PC-9 (cell line): ENCODE data around the gene APPL2.

ENCODE experiments used
- EZH2 ChIP-seq: fragments of 200-600 bp; sonication (generic); IDR thresholded peaks from 2 replicates; pipeline ENCODE4 v1.8.0; 2017; ENCODE audit warnings: antibody characterized with exemption, low read depth
- TF ChIP-seq, protein P1 (sequence below): fragments of 200-600 bp; sonication (generic); conservative IDR thresholded peaks from 2 replicates; pipeline ENCODE4 v1.6.1; 2017; ENCODE audit warnings: mixed run types, antibody characterized with exemption, mild to moderate bottlenecking, moderate library complexity

DNA sequence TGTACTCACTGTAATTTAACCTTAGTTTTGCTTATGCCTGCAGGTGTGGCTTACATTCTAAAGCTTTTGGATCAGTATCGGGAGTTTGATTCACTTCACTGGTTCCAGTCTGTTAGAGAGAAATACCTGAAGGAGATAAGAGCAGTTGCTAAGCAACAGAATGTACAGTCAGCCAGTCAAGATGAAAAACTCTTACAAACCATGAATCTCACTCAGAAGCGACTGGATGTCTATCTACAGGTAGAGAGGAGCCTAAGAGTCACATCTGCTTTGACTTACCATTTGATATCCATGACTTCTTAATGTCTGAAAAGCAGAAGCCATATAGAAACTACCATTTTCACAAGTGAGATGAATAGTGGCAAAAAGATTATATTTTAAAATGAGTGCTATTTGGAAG, 71.9 kb downstream of the APPL2 start:
- no peak for TF ChIP-seq EZH2
- TF ChIP-seq, protein P1, sequence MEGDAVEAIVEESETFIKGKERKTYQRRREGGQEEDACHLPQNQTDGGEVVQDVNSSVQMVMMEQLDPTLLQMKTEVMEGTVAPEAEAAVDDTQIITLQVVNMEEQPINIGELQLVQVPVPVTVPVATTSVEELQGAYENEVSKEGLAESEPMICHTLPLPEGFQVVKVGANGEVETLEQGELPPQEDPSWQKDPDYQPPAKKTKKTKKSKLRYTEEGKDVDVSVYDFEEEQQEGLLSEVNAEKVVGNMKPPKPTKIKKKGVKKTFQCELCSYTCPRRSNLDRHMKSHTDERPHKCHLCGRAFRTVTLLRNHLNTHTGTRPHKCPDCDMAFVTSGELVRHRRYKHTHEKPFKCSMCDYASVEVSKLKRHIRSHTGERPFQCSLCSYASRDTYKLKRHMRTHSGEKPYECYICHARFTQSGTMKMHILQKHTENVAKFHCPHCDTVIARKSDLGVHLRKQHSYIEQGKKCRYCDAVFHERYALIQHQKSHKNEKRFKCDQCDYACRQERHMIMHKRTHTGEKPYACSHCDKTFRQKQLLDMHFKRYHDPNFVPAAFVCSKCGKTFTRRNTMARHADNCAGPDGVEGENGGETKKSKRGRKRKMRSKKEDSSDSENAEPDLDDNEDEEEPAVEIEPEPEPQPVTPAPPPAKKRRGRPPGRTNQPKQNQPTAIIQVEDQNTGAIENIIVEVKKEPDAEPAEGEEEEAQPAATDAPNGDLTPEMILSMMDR, result no peak
